AG04450 (cell line): ENCODE data around the gene SHC3. TPM values are rescaled to one million over a fixed set of nuclear protein-coding genes. Genes with fewer than 3 reads are reported as not detected.

Experiments used
- CTCF ChIA-PET: fragments of 300-600, 350-600 bp; formaldehyde crosslinking; extraction: SDS; loops from one replicate; lab custom pipeline; 2022; ENCODE audit warnings: antibody characterized with exemption, inconsistent platforms; lab: Charles Lee
- POLR2A ChIA-PET: fragments of 350-600 bp; formaldehyde crosslinking; extraction: SDS; loops from one replicate; lab custom pipeline; 2021; ENCODE audit warnings: antibody characterized with exemption, inconsistent platforms; lab: Yijun Ruan, JAX
- DNase-seq: peaks from one replicate; pipeline ENCODE4 v3.0.0-alpha.2; 2011; ENCODE audit warnings: low read depth, low spot score
- H3K27ac ChIP-seq: one replicate; pipeline ENCODE4 v1.5.1; 2012; ENCODE audit warnings: low read depth, low read length, control low read depth
- H3K27me3 ChIP-seq: one replicate; pipeline ENCODE4 v1.6.0; 2012; ENCODE audit warnings: low read length; ENCODE audit not compliant: control insufficient read depth, insufficient read depth
- H3K4me3 ChIP-seq: 2 replicates; pipeline ENCODE4 v1.5.1; 2011; ENCODE audit warnings: mild to moderate bottlenecking, low read depth, low read length, control low read depth
- H3K9me3 ChIP-seq: 2 replicates; pipeline ENCODE4 v1.5.1; 2012; ENCODE audit warnings: low read length; ENCODE audit not compliant: control insufficient read depth, insufficient read depth
- CTCF ChIP-seq: IDR thresholded peaks from 2 replicates; pipeline ENCODE4 v1.5.1; 2011; ENCODE audit warnings: low read depth, low read length, control low read depth, inconsistent platforms
- polyA plus RNA-seq: library from polyadenylated mRNA; depleted of rRNA; stranded (reverse); fragments of >200 nt; gene quantifications from 2 replicates; pipeline ENCODE4 v1.2.3, GENCODE V29; 2011

The SHC3 gene
- polyA plus RNA-seq, 1 experiment = 4.3 TPM

- no peak for DNase-seq
- ChIA-PET POLR2A (no interaction called here), CTCF (no interaction called here)
- H3K27me3 ChIP-seq = no peaks in the 10 kb centered on the region
- H3K27ac ChIP-seq = no peak overlapping the region
- no peaks in the 10 kb centered on the region for H3K9me3 ChIP-seq
- H3K4me3 ChIP-seq = no peak overlapping the region
- no peak for TF ChIP-seq CTCF
Measured at GRCh38 chr9:89044104-89044503, 134.5 kb downstream of the SHC3 start.

- no peak for DNase-seq
- ChIA-PET POLR2A (no interaction called here), CTCF (no interaction called here)
- Histone ChIP-seq H3K27ac (no peak overlapping the region), H3K27me3 (no peaks in the 10 kb centered on the region), H3K9me3 (no peaks in the 10 kb centered on the region), H3K4me3 (no peak overlapping the region)
- no peak for TF ChIP-seq CTCF
Measured at GRCh38 chr9:89042984-89043383, 135.6 kb downstream of the SHC3 start.

GRCh38 chr9:89039664-89040063 lies 139.0 kb downstream of the SHC3 start:
- ChIA-PET POLR2A (no interaction called here), CTCF (no interaction called here)
- no peak for DNase-seq
- no peak overlapping the region for H3K4me3 ChIP-seq
- TF ChIP-seq CTCF = no peak
- no peak overlapping the region for H3K27ac ChIP-seq
- H3K27me3 ChIP-seq = no peaks in the 10 kb centered on the region
- 0 out of 2 replicates have a peak, but pooled peaks cover 2% of the 10 kb centered on the region for H3K9me3 ChIP-seq

GRCh38 chr9:89039104-89039465 lies 139.5 kb downstream of the SHC3 start:
- Histone ChIP-seq H3K9me3 (0 out of 2 replicates have a peak, but pooled peaks cover 2% of the 10 kb centered on the region), H3K4me3 (no peak overlapping the region), H3K27ac (peak overlapping the region; percentile 74), H3K27me3 (no peaks in the 10 kb centered on the region)
- POLR2A ChIA-PET = no interaction called here
- CTCF ChIA-PET = no interaction called here
- no peak for DNase-seq
- TF ChIP-seq CTCF = no peak

- Histone ChIP-seq H3K9me3 (0 out of 2 replicates have a peak, but pooled peaks cover 2% of the 10 kb centered on the region), H3K4me3 (no peak overlapping the region), H3K27ac (peak overlapping the region; percentile 74), H3K27me3 (no peaks in the 10 kb centered on the region)
- ChIA-PET POLR2A (interaction anchor here (0.8 kb wide), 1 partner anchor 13 kb away, joined by 8 read pairs; no protein-coding TSS in a partner anchor), CTCF (no interaction called here)
- DNase-seq = peak; percentile 85
- no peak for TF ChIP-seq CTCF
Measured at GRCh38 chr9:89038382-89039103, 140.1 kb downstream of the SHC3 start.
